Neural cell (in vitro differentiated cells): Measurements from ENCODE around the gene AP2B1. TPM values are rescaled to one million over a fixed set of nuclear protein-coding genes. Genes with fewer than 3 reads are reported as not detected.

ENCODE experiments used
- H2AFZ ChIP-seq: fragments of 200-600, 300-800 bp; sonication (generic), shearing (Covaris generic); 2 replicates; pipeline ENCODE4 v1.6.0; 2014; ENCODE audit warnings: low read depth, mild to moderate bottlenecking, antibody characterized with exemption, low read length, moderate library complexity
- H3F3A ChIP-seq: fragments of 200-600 bp; shearing (Covaris generic); 2 replicates; pipeline ENCODE4 v1.6.1; 2016; ENCODE audit warnings: mild to moderate bottlenecking, moderate library complexity, mixed read lengths, antibody characterized with exemption, low read length; ENCODE audit not compliant: insufficient read depth, poor library complexity, severe bottlenecking
- H3K27ac ChIP-seq: fragments of 200-600, 300-800 bp; sonication (generic), shearing (Covaris generic); 2 replicates; pipeline ENCODE4 v1.5.1; 2014; ENCODE audit warnings: mild to moderate bottlenecking, low read length, moderate library complexity
- H3K27me3 ChIP-seq: fragments of 300-800, 200-600 bp; sonication (generic), shearing (Covaris generic); 2 replicates; pipeline ENCODE4 v1.6.0; 2014; ENCODE audit warnings: mild to moderate bottlenecking, low read depth, low read length, moderate library complexity; ENCODE audit not compliant: insufficient read depth
- H3K36me3 ChIP-seq: fragments of 300-800, 200-600 bp; sonication (generic), shearing (Covaris generic); 2 replicates; pipeline ENCODE4 v1.5.1; 2014; ENCODE audit warnings: mild to moderate bottlenecking, antibody characterized with exemption, low read length, moderate library complexity; ENCODE audit not compliant: insufficient read depth
- H3K4me2 ChIP-seq: fragments of 300-800, 200-600 bp; sonication (generic), shearing (Covaris generic); 2 replicates; pipeline ENCODE4 v1.6.0; 2014; ENCODE audit warnings: mild to moderate bottlenecking, low read length
- H3K4me3 ChIP-seq: fragments of 300-800, 200-600 bp; sonication (generic), shearing (Covaris generic); 2 replicates; pipeline ENCODE4 v1.5.1; 2014; ENCODE audit warnings: mild to moderate bottlenecking, low read length, moderate library complexity
- H3K79me2 ChIP-seq: fragments of 200-600 bp; shearing (Covaris generic); replicated peaks from 2 replicates; pipeline ENCODE4 v1.6.0; 2014; ENCODE audit warnings: mild to moderate bottlenecking, low read length, moderate library complexity; ENCODE audit not compliant: insufficient read depth
- H3K9ac ChIP-seq: fragments of 300-800, 200-600 bp; sonication (generic), shearing (Covaris generic); 2 replicates; pipeline ENCODE4 v1.6.1; 2016; ENCODE audit warnings: mild to moderate bottlenecking, low read length, mixed read lengths
- H3K9me2 ChIP-seq: fragments of 200-600 bp; shearing (Covaris generic); 2 replicates; pipeline ENCODE4 v1.6.1; 2016; ENCODE audit warnings: mild to moderate bottlenecking, low read length, mixed read lengths; ENCODE audit not compliant: insufficient read depth
- H3K9me3 ChIP-seq: fragments of 200-600, 300-800 bp; sonication (generic), shearing (Covaris generic); 2 replicates; pipeline ENCODE4 v1.6.1; 2016; ENCODE audit warnings: mild to moderate bottlenecking, mixed run types, low read length, moderate library complexity, mixed read lengths
- H4K20me1 ChIP-seq: fragments of 200-600 bp; shearing (Covaris generic); 2 replicates; pipeline ENCODE4 v1.6.1; 2016; ENCODE audit warnings: mild to moderate bottlenecking, mixed run types; ENCODE audit not compliant: insufficient read depth
- EP300 ChIP-seq: fragments of 450-650 bp; conservative IDR thresholded peaks from 2 replicates; pipeline ENCODE4 v1.6.1; 2014; ENCODE audit warnings: antibody characterized with exemption, mild to moderate bottlenecking, moderate library complexity; ENCODE audit not compliant: poor library complexity, severe bottlenecking
- EZH2 ChIP-seq: fragments of 200-600, 300-800 bp; shearing (Covaris generic), sonication (generic); IDR thresholded peaks from 2 replicates; pipeline ENCODE4 v1.6.1; 2014; ENCODE audit warnings: antibody characterized with exemption, low read length, borderline replicate concordance, mild to moderate bottlenecking; ENCODE audit not compliant: insufficient read depth, poor library complexity, severe bottlenecking
- MXI1 ChIP-seq: fragments of 450-650 bp; conservative IDR thresholded peaks from 2 replicates; pipeline ENCODE4 v1.6.1; 2014; ENCODE audit warnings: antibody characterized with exemption, mild to moderate bottlenecking; ENCODE audit not compliant: poor library complexity, severe bottlenecking
- POLR2AphosphoS5 ChIP-seq: IDR thresholded peaks from 2 replicates; pipeline ENCODE4 v1.6.1; 2012
- RAD21 ChIP-seq: fragments of 450-650 bp; conservative IDR thresholded peaks from 2 replicates; pipeline ENCODE4 v1.6.1; 2014; ENCODE audit warnings: antibody characterized with exemption, mild to moderate bottlenecking, moderate library complexity
- REST ChIP-seq: IDR thresholded peaks from 2 replicates; pipeline ENCODE4 v1.6.1; 2012; ENCODE audit warnings: borderline replicate concordance
- SMC3 ChIP-seq: fragments of 450-650 bp; conservative IDR thresholded peaks from 2 replicates; pipeline ENCODE4 v1.6.1; 2014; ENCODE audit warnings: antibody characterized with exemption, mild to moderate bottlenecking, moderate library complexity; ENCODE audit not compliant: poor library complexity
- TAF1 ChIP-seq: IDR thresholded peaks from 2 replicates; pipeline ENCODE4 v1.6.1; 2012; ENCODE audit warnings: low read depth
- polyA plus RNA-seq: library from polyadenylated mRNA; depleted of rRNA; stranded (reverse); fragments of >200 nt; gene quantifications from 2 replicates; pipeline ENCODE4 v1.2.3, GENCODE V29; 2014
- TF ChIP-seq, protein P1 (sequence below): fragments of 450-650 bp; IDR thresholded peaks from 2 replicates; pipeline ENCODE4 v1.5.1; 2014; ENCODE audit warnings: antibody characterized with exemption, mild to moderate bottlenecking, moderate library complexity; ENCODE audit not compliant: poor library complexity, severe bottlenecking

Gene AP2B1
- polyA plus RNA-seq, 1 donor from 2014 or later = 59.5 TPM

DNA sequence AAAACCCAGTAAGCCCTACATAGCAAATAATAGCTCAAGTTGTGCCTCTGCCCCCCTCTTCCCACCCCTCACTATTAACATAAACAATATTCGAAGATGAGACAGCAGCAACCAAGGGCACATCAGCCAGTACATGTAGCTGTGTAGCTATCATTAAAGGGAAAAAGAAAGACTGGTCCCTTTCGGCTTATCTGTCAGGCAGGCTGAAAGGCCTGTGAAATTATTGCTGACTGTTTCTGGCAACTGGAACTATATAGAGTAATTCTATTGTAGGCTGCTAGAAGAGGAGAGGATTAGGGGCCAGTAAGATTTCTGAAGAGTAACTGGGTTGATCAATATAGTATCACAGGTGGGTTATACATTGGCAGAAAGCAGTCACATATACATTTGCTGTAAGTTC, 107.8 kb downstream of the AP2B1 start:
- Histone ChIP-seq H3K36me3 (peaks cover 6% of the 10 kb centered on the region), H3K27me3 (no peaks in the 10 kb centered on the region), H3K9me2 (no peaks in the 10 kb centered on the region), H3K4me2 (no peak overlapping the region), H2AFZ (no peak overlapping the region), H3K4me3 (no peak overlapping the region), H3K27ac (no peak overlapping the region), H3K9me3 (no peaks in the 10 kb centered on the region), H4K20me1 (no peaks in the 10 kb centered on the region), H3F3A (no peaks in the 10 kb centered on the region), H3K9ac (no peak overlapping the region), H3K79me2 (no peaks in the 10 kb centered on the region)
- TF ChIP-seq TAF1 (no peak), RAD21 (no peak), REST (no peak), SMC3 (no peak), EP300 (no peak), MXI1 (no peak), EZH2 (no peak), POLR2AphosphoS5 (no peak)
- TF ChIP-seq, protein P1, sequence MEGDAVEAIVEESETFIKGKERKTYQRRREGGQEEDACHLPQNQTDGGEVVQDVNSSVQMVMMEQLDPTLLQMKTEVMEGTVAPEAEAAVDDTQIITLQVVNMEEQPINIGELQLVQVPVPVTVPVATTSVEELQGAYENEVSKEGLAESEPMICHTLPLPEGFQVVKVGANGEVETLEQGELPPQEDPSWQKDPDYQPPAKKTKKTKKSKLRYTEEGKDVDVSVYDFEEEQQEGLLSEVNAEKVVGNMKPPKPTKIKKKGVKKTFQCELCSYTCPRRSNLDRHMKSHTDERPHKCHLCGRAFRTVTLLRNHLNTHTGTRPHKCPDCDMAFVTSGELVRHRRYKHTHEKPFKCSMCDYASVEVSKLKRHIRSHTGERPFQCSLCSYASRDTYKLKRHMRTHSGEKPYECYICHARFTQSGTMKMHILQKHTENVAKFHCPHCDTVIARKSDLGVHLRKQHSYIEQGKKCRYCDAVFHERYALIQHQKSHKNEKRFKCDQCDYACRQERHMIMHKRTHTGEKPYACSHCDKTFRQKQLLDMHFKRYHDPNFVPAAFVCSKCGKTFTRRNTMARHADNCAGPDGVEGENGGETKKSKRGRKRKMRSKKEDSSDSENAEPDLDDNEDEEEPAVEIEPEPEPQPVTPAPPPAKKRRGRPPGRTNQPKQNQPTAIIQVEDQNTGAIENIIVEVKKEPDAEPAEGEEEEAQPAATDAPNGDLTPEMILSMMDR = no peak

DNA sequence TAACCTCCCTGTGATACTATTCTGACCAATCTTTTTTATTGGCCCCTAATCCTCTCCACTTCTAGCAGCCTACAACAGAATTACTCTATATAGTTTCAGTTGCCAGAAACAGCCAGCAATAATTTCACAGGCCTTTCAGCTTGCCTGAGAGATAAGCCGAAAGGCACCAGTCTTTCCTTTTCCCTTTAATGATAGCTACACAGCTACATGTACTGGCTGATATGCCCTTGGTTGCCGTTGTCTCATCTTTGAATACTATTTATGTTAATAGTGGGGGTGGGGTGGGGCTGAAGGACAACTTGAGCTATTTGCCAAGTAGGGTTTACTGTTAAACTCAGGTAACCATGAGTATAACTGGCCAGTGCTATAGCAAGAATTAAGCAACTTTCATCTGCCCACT, 108.5 kb downstream of the AP2B1 start:
- H3K36me3 ChIP-seq = peaks cover 2% of the 10 kb centered on the region
- no peaks in the 10 kb centered on the region for H3K9me2 ChIP-seq
- no peaks in the 10 kb centered on the region for H3K79me2 ChIP-seq
- H3K9ac ChIP-seq = no peak overlapping the region
- no peaks in the 10 kb centered on the region for H3K9me3 ChIP-seq
- no peaks in the 10 kb centered on the region for H3F3A ChIP-seq
- H3K4me2 ChIP-seq = no peak overlapping the region
- no peak overlapping the region for H2AFZ ChIP-seq
- no peak overlapping the region for H3K4me3 ChIP-seq
- no peaks in the 10 kb centered on the region for H4K20me1 ChIP-seq
- no peak overlapping the region for H3K27ac ChIP-seq
- no peaks in the 10 kb centered on the region for H3K27me3 ChIP-seq
- TF ChIP-seq TAF1 = no peak

DNA sequence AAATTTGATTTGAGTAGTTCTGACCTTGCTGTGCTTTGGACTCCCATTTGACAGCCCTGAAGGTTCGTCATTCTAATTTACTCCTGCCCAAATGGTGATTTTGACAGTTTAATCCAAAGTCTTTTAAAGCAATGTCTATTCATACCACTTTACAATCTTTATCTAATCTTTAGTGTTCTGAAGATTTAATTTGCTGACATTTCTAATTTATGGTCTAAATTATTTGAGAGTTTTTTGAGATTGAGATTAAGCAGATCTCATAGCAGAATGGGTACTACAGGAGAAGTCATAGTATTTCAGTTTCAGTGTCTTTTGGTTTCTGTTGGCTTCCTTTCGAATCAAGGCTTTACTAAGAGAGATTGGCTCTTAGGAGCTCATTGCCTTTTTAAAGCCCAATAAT, 111.7 kb downstream of the AP2B1 start:
- no peaks in the 10 kb centered on the region for H4K20me1 ChIP-seq

More for the DNA sequence above, 111.7 kb downstream of the AP2B1 start:
- H3F3A ChIP-seq = no peaks in the 10 kb centered on the region
- no peaks in the 10 kb centered on the region for H3K36me3 ChIP-seq
- H3K4me3 ChIP-seq = no peak overlapping the region
- H3K9me2 ChIP-seq = no peaks in the 10 kb centered on the region
- H2AFZ ChIP-seq = no peak overlapping the region
- H3K9me3 ChIP-seq = no peaks in the 10 kb centered on the region
- no peak overlapping the region for H3K27ac ChIP-seq
- H3K79me2 ChIP-seq = no peaks in the 10 kb centered on the region
- H3K9ac ChIP-seq = no peak overlapping the region
- no peak overlapping the region for H3K4me2 ChIP-seq
- TF ChIP-seq TAF1 (no peak), RAD21 (no peak), EZH2 (no peak), SMC3 (no peak), POLR2AphosphoS5 (no peak), REST (no peak), EP300 (no peak), MXI1 (no peak)
- TF ChIP-seq, protein P1 = no peak
- H3K27me3 ChIP-seq = no peaks in the 10 kb centered on the region
